Osteocyte (in vitro differentiated cells): ENCODE results near the gene KLHL36. TPM values are rescaled to one million over a fixed set of nuclear protein-coding genes. Genes with fewer than 3 reads are reported as not detected.
"Not testable (repeated sequence)": the region's sequence is repeated elsewhere in the genome, so short reads cannot be mapped to it uniquely, and the experiment has no call there.

Experiments
- DNase-seq: peaks from one replicate; pipeline ENCODE4 v3.0.0; 2021; ENCODE audit warnings: mixed read lengths; ENCODE audit not compliant: unreplicated experiment; ENCODE audit errors: extremely low spot score
- H3K27ac Mint-ChIP-seq: one replicate; pipeline ENCODE4 v1.8.0; 2021; ENCODE audit warnings: mild to moderate bottlenecking, mixed read lengths; ENCODE audit not compliant: unreplicated experiment
- H3K27me3 Mint-ChIP-seq: one replicate; pipeline ENCODE4 v1.8.0; 2021; ENCODE audit warnings: mixed read lengths; ENCODE audit not compliant: unreplicated experiment
- H3K36me3 Mint-ChIP-seq: one replicate; pipeline ENCODE4 v1.8.0; 2021; ENCODE audit warnings: mixed read lengths; ENCODE audit not compliant: unreplicated experiment
- H3K4me1 Mint-ChIP-seq: one replicate; pipeline ENCODE4 v1.8.0; 2021; ENCODE audit warnings: mixed read lengths; ENCODE audit not compliant: unreplicated experiment
- H3K4me3 Mint-ChIP-seq: one replicate; pipeline ENCODE4 v1.8.0; 2021; ENCODE audit warnings: mild to moderate bottlenecking, moderate library complexity, mixed read lengths; ENCODE audit not compliant: unreplicated experiment
- H3K9me3 Mint-ChIP-seq: one replicate; pipeline ENCODE4 v1.8.0; 2021; ENCODE audit warnings: mixed read lengths; ENCODE audit not compliant: unreplicated experiment
- CTCF ChIP-seq: fragments of 200-600 bp; sonication (generic); IDR thresholded peaks from 2 replicates; pipeline ENCODE4 v1.5.0; 2021; ENCODE audit warnings: antibody characterized with exemption, mild to moderate bottlenecking, moderate library complexity
- total RNA-seq: library from RNA; stranded (reverse); gene quantifications from 2 replicates; pipeline ENCODE4 v1.2.1, GENCODE V29; 2021

The KLHL36 gene
- total RNA-seq, 1 donor from 2014 or later = 49.0 TPM

- Mint-ChIP-seq H3K27me3 (no peaks in the 10 kb centered on the region), H3K4me1 (peaks cover 51% of the 10 kb centered on the region), H3K9me3 (no peaks in the 10 kb centered on the region), H3K27ac (no peak overlapping the region), H3K36me3 (peaks cover 4% of the 10 kb centered on the region), H3K4me3 (peak overlapping the region; percentile 90)
- no peak for DNase-seq
- no peak for TF ChIP-seq CTCF
Observed at GRCh38 chr16:84616515-84616914, 31.8 kb upstream of the KLHL36 start.

GRCh38 chr16:84617041-84617790 lies 31.1 kb upstream of the KLHL36 start:
- no peaks in the 10 kb centered on the region for H3K27me3 Mint-ChIP-seq
- H3K4me1 Mint-ChIP-seq = peaks cover 51% of the 10 kb centered on the region

GRCh38 chr16:84617791-84618580 lies 30.3 kb upstream of the KLHL36 start, which contains the start of gene COTL1:
Gene COTL1 (minus strand): TSS chr16:84618078. CDS start chr16:84617914, 164 bp downstream.
- Mint-ChIP-seq H3K36me3 (peaks cover 4% of the 10 kb centered on the region), H3K27me3 (no peaks in the 10 kb centered on the region), H3K9me3 (no peaks in the 10 kb centered on the region), H3K4me1 (peaks cover 55% of the 10 kb centered on the region), H3K4me3 (peak within 1 kb of the TSS; percentile 90), H3K27ac (peak within 1 kb of the TSS; percentile 73)
- DNase-seq = peak; percentile 98
- TF ChIP-seq CTCF = no peak

More at GRCh38 chr16:84617041-84617790, 31.1 kb upstream of the KLHL36 start:
- peaks cover 4% of the 10 kb centered on the region for H3K36me3 Mint-ChIP-seq
- peak overlapping the region; percentile 56 for H3K27ac Mint-ChIP-seq
- no peaks in the 10 kb centered on the region for H3K9me3 Mint-ChIP-seq
- H3K4me3 Mint-ChIP-seq = peak overlapping the region; percentile 90
- no peak for DNase-seq
- TF ChIP-seq CTCF = no peak

GRCh38 chr16:84618581-84619460 lies 29.5 kb upstream of the KLHL36 start:
- peaks cover 49% of the 10 kb centered on the region for H3K4me1 Mint-ChIP-seq
- H3K36me3 Mint-ChIP-seq = no peaks in the 10 kb centered on the region
- DNase-seq = peak; percentile 91
- TF ChIP-seq CTCF = no peak
- no peaks in the 10 kb centered on the region for H3K27me3 Mint-ChIP-seq
- H3K27ac Mint-ChIP-seq = peak overlapping the region; percentile 73
- H3K9me3 Mint-ChIP-seq = no peaks in the 10 kb centered on the region
- no peak overlapping the region for H3K4me3 Mint-ChIP-seq

- not testable (repeated sequence) for H3K4me3 Mint-ChIP-seq, H3K27ac Mint-ChIP-seq
Observed at GRCh38 chr16:84620913-84621312, 27.4 kb upstream of the KLHL36 start.

More at GRCh38 chr16:84620913-84621312, 27.4 kb upstream of the KLHL36 start:
- not testable (repeated sequence) for H3K27me3 Mint-ChIP-seq, H3K9me3 Mint-ChIP-seq, DNase-seq, H3K36me3 Mint-ChIP-seq
- H3K4me1 Mint-ChIP-seq = peaks cover 29% of the 10 kb centered on the region
